Neural progenitor cell (in vitro differentiated cells): ENCODE data around the gene CNTNAP2. TPM values are rescaled to one million over a fixed set of nuclear protein-coding genes. Genes with fewer than 3 reads are reported as not detected.

Source experiments
- DNase-seq: peaks from one replicate; pipeline ENCODE4 v3.0.0-alpha.2; 2016; ENCODE audit warnings: low spot score
- H2AFZ ChIP-seq: fragments of 200-600 bp; sonication (generic); replicated peaks from 2 replicates; pipeline ENCODE4 v1.6.1; 2016; ENCODE audit warnings: antibody characterized with exemption
- H3F3A ChIP-seq: fragments of 200-600 bp; sonication (generic); 2 replicates; pipeline ENCODE4 v1.6.1; 2016; ENCODE audit warnings: antibody characterized with exemption, low read depth
- H3K27ac ChIP-seq: fragments of 200-600 bp; sonication (generic); 2 replicates; pipeline ENCODE4 v1.5.1; 2016; ENCODE audit warnings: mild to moderate bottlenecking
- H3K27me3 ChIP-seq: fragments of 200-600 bp; sonication (generic); 2 replicates; pipeline ENCODE4 v1.6.1; 2016; ENCODE audit warnings: mild to moderate bottlenecking, moderate library complexity
- H3K36me3 ChIP-seq: fragments of 200-600 bp; sonication (generic); 2 replicates; pipeline ENCODE4 v1.5.1; 2016
- H3K4me1 ChIP-seq: fragments of 200-600 bp; sonication (generic); 2 replicates; pipeline ENCODE4 v1.6.1; 2016; ENCODE audit warnings: mixed run types
- H3K4me2 ChIP-seq: fragments of 200-600 bp; sonication (generic); 2 replicates; pipeline ENCODE4 v1.6.1; 2016
- H3K4me3 ChIP-seq: fragments of 200-600 bp; sonication (generic); 2 replicates; pipeline ENCODE4 v1.5.1; 2016
- H3K79me2 ChIP-seq: fragments of 200-600 bp; sonication (generic); 2 replicates; pipeline ENCODE4 v1.6.1; 2016; ENCODE audit warnings: low read depth
- H3K9ac ChIP-seq: fragments of 200-600 bp; sonication (generic); 2 replicates; pipeline ENCODE4 v1.6.1; 2016
- H3K9me3 ChIP-seq: fragments of 200-600 bp; sonication (generic); 2 replicates; pipeline ENCODE4 v1.5.1; 2016; ENCODE audit warnings: low read depth
- H4K20me1 ChIP-seq: fragments of 200-600 bp; sonication (generic); 2 replicates; pipeline ENCODE4 v1.6.1; 2016; ENCODE audit warnings: low read depth
- H3K27ac Mint-ChIP-seq: 3 replicates; pipeline ENCODE4 v1.8.0; 2021; ENCODE audit warnings: mixed read lengths
- H3K27me3 Mint-ChIP-seq: 2 replicates; pipeline ENCODE4 v1.8.0; 2022; ENCODE audit warnings: low read depth, mild to moderate bottlenecking, inconsistent platforms, moderate library complexity, mixed read lengths; ENCODE audit not compliant: insufficient read depth
- H3K36me3 Mint-ChIP-seq: 3 replicates; pipeline ENCODE4 v1.8.0; 2021; ENCODE audit warnings: mixed read lengths
- H3K4me1 Mint-ChIP-seq: 3 replicates; pipeline ENCODE4 v1.8.0; 2021; ENCODE audit warnings: mixed read lengths
- H3K4me3 Mint-ChIP-seq: 3 replicates; pipeline ENCODE4 v1.8.0; 2021; ENCODE audit warnings: mild to moderate bottlenecking, moderate library complexity, mixed read lengths
- H3K9me3 Mint-ChIP-seq: 3 replicates; pipeline ENCODE4 v1.8.0; 2020; ENCODE audit warnings: mixed read lengths
- EZH2 ChIP-seq: fragments of 200-600 bp; sonication (generic); IDR thresholded peaks from 2 replicates; pipeline ENCODE4 v1.6.1; 2017; ENCODE audit warnings: antibody characterized with exemption, mild to moderate bottlenecking, moderate library complexity
- EZH2phosphoT487 ChIP-seq: fragments of 200-600 bp; sonication (generic); IDR thresholded peaks from 2 replicates; pipeline ENCODE4 v1.6.1; 2017; ENCODE audit warnings: antibody characterized with exemption
- total RNA-seq: library from RNA; depleted of rRNA; stranded (reverse); fragments of >200 nt; gene quantifications from 2 replicates; pipeline ENCODE4 v1.2.3, GENCODE V29; 2015; ENCODE audit warnings: low replicate concordance
- TF ChIP-seq, protein P1 (sequence below): fragments of 200-600 bp; sonication (generic); IDR thresholded peaks from 2 replicates; pipeline ENCODE4 v1.5.1; 2017; ENCODE audit warnings: antibody characterized with exemption, mild to moderate bottlenecking

CNTNAP2 gene
- total RNA-seq, 1 donor from 2014 or later, result 126 TPM

DNA sequence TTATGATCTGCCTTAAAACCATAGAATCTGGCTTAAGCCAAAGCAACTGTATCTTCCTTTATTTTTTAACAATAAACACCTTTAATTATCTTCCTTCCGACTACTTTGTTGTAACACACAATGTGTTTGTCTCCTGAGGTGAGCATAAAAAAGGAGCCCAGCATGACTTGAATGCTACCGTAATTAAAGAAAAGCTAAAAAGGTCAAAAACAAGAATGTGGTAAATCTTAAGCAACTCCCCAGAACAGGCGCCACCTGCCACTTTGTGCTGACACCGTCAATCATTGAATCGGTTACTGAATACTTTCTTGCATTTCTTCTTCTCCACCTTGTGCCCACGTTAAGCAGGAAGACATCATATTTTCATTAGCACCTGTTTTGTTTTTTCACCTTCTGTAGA is 1904.1 kb downstream of the CNTNAP2 start:
- Mint-ChIP-seq H3K4me1 (peaks cover under 1% of the 10 kb centered on the region), H3K27ac (no peak overlapping the region), H3K9me3 (no peaks in the 10 kb centered on the region), H3K27me3 (peaks cover 10% of the 10 kb centered on the region), H3K36me3 (no peaks in the 10 kb centered on the region), H3K4me3 (no peak overlapping the region)
- TF ChIP-seq EZH2phosphoT487 (no peak), EZH2 (no peak)
- TF ChIP-seq, protein P1, sequence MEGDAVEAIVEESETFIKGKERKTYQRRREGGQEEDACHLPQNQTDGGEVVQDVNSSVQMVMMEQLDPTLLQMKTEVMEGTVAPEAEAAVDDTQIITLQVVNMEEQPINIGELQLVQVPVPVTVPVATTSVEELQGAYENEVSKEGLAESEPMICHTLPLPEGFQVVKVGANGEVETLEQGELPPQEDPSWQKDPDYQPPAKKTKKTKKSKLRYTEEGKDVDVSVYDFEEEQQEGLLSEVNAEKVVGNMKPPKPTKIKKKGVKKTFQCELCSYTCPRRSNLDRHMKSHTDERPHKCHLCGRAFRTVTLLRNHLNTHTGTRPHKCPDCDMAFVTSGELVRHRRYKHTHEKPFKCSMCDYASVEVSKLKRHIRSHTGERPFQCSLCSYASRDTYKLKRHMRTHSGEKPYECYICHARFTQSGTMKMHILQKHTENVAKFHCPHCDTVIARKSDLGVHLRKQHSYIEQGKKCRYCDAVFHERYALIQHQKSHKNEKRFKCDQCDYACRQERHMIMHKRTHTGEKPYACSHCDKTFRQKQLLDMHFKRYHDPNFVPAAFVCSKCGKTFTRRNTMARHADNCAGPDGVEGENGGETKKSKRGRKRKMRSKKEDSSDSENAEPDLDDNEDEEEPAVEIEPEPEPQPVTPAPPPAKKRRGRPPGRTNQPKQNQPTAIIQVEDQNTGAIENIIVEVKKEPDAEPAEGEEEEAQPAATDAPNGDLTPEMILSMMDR, result no peak
- no peaks in the 10 kb centered on the region for H3K9me3 ChIP-seq
- no peaks in the 10 kb centered on the region for H4K20me1 ChIP-seq
- H3K27me3 ChIP-seq, result no peaks in the 10 kb centered on the region
- H3K9ac ChIP-seq, result no peak overlapping the region
- H3K4me3 ChIP-seq, result no peak overlapping the region
- peaks cover 26% of the 10 kb centered on the region for H3K4me1 ChIP-seq
- H3K79me2 ChIP-seq, result no peaks in the 10 kb centered on the region
- H3K27ac ChIP-seq, result no peak overlapping the region
- no peaks in the 10 kb centered on the region for H3K36me3 ChIP-seq
- peaks cover 7% of the 10 kb centered on the region for H3F3A ChIP-seq
- DNase-seq, result peak; percentile 53
- peak overlapping the region; percentile 33 for H3K4me2 ChIP-seq
- no peak overlapping the region for H2AFZ ChIP-seq

DNA sequence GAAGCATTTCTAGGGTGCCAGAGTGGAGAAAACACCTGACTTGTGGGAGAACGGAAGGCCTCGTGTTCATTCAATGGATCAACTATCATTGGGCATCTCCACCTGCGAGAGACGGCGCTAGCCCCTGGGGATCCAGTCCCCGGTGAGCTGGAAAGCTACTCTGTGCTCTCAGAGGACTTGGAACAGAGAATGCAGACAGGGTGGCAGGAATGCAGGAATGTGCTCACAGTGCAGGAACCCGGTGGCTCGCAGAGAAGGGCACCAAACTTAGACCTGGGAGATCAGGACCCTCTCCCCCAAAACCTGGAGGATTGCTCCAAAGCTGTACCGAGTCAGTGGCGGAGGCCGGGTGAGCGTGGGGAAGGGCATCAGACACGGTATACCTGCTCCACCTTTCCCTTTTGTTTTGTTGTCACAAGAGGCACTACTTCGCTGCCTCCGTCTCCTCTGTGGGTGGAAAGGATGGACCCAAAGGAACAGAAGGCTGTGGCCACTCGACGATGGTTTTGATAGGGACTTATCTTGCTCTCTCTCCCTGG is 1905.0 kb downstream of the CNTNAP2 start:
- no peak overlapping the region for H3K4me3 Mint-ChIP-seq
- DNase-seq, result peak; percentile 12

DNA sequence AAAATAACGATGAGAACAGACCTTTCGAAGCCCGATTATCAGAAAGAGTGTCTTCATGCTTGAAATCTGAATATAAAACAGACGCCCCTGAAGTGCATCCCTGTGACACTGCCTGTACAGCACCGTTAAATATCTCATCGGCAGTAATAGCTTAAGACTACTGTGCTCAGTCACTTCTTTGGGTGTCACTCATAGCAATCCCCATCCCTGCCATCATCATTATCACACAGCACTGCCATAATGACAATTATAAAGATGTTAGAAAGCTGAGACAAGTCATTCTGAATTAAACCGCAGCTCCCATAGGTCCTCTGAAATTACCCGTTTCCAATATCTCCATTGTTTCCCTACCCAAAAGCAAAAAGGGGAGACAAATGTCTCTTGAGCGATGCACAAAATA is 1906.2 kb downstream of the CNTNAP2 start:
- Histone ChIP-seq H3K27me3 (no peaks in the 10 kb centered on the region), H3K4me2 (no peak overlapping the region), H3K36me3 (no peaks in the 10 kb centered on the region), H3K27ac (no peak overlapping the region), H3K9ac (no peak overlapping the region), H3K9me3 (no peaks in the 10 kb centered on the region), H3F3A (peaks cover 7% of the 10 kb centered on the region), H4K20me1 (no peaks in the 10 kb centered on the region), H3K79me2 (no peaks in the 10 kb centered on the region), H3K4me3 (no peak overlapping the region), H2AFZ (no peak overlapping the region), H3K4me1 (peaks cover 20% of the 10 kb centered on the region)
- H3K27me3 Mint-ChIP-seq, result peaks cover 10% of the 10 kb centered on the region
- H3K27ac Mint-ChIP-seq, result peak overlapping the region; percentile 55
- no peaks in the 10 kb centered on the region for H3K9me3 Mint-ChIP-seq
- H3K4me1 Mint-ChIP-seq, result peaks cover 4% of the 10 kb centered on the region
- no peak for DNase-seq
- TF ChIP-seq EZH2phosphoT487, result no peak
- no peak for TF ChIP-seq EZH2
- TF ChIP-seq, protein P1, result no peak
- no peak overlapping the region for H3K4me3 Mint-ChIP-seq
- H3K36me3 Mint-ChIP-seq, result no peaks in the 10 kb centered on the region

More for the DNA sequence above, 1905.0 kb downstream of the CNTNAP2 start:
- Histone ChIP-seq H3K9ac (no peak overlapping the region), H3K36me3 (no peaks in the 10 kb centered on the region), H3K27ac (no peak overlapping the region), H3F3A (peaks cover 7% of the 10 kb centered on the region), H3K9me3 (no peaks in the 10 kb centered on the region), H3K79me2 (no peaks in the 10 kb centered on the region), H3K27me3 (no peaks in the 10 kb centered on the region), H3K4me3 (no peak overlapping the region), H2AFZ (peak overlapping the region; percentile 1), H4K20me1 (no peaks in the 10 kb centered on the region), H3K4me1 (peaks cover 24% of the 10 kb centered on the region), H3K4me2 (no peak overlapping the region)
- Mint-ChIP-seq H3K4me1 (peaks cover under 1% of the 10 kb centered on the region), H3K27ac (no peak overlapping the region), H3K27me3 (peaks cover 10% of the 10 kb centered on the region), H3K36me3 (no peaks in the 10 kb centered on the region), H3K9me3 (no peaks in the 10 kb centered on the region)
- TF ChIP-seq, protein P1, result no peak
- TF ChIP-seq EZH2, result no peak
- TF ChIP-seq EZH2phosphoT487, result no peak
